GM12878 (cell line): ENCODE results near the gene IFI6. TPM values are rescaled to one million over a fixed set of nuclear protein-coding genes. Genes with fewer than 3 reads are reported as not detected.

Experiments used
- ATAC-seq: fragments of 200-7000 bp; cut with Tn5 transposase; 3 replicates; pipeline ENCODE4 v1.9.1; 2020; ENCODE audit warnings: mild to moderate bottlenecking, moderate library complexity
- BruUV-seq: library from RNA; stranded (reverse); fragments of 400-500 nt; replicated peaks from 2 replicates; lab custom pipeline; 2021; lab: Mats Ljungman, UMichigan
- CTCF ChIA-PET: fragments of 300-600 bp; sonication (Branson Sonifier 250); formaldehyde crosslinking; extraction: SDS; loops from one replicate; lab custom pipeline; 2021; ENCODE audit warnings: inconsistent platforms; lab: Yijun Ruan, JAX
- POLR2A ChIA-PET: fragments of 350-600 bp; formaldehyde crosslinking; extraction: SDS; loops from one replicate; lab custom pipeline; 2021; ENCODE audit warnings: inconsistent platforms; lab: Charles Lee
- RAD21 ChIA-PET: fragments of 300-600 bp; sonication (Branson Sonifier 250); formaldehyde crosslinking; loops from one replicate; lab custom pipeline; 2023; ENCODE audit warnings: antibody characterized with exemption; ENCODE audit not compliant: unreplicated experiment; lab: Charles Lee
- SMC1A ChIA-PET: fragments of 300-600 bp; sonication (Branson Sonifier 250); formaldehyde crosslinking; loops from one replicate; lab custom pipeline; 2023; ENCODE audit not compliant: unreplicated experiment, uncharacterized antibody; lab: Charles Lee
- DNase-seq: peaks from one replicate; pipeline ENCODE4 v3.0.0-alpha.2; 2011; ENCODE audit warnings: low read depth, low spot score
- FAIRE-seq: peaks from 3 replicates; lab custom pipeline; 2011; peaks lifted over from hg19 to GRCh38; lab: Jason Lieb, UNC
- H2AFZ ChIP-seq: 2 replicates; pipeline ENCODE4 v1.6.0; 2011; ENCODE audit warnings: low read depth, low read length, control low read depth; ENCODE audit not compliant: control insufficient read depth
- H3K27ac ChIP-seq: 2 replicates; pipeline ENCODE4 v1.5.1; 2011; ENCODE audit warnings: control low read depth; ENCODE audit not compliant: control insufficient read depth, insufficient read depth
- H3K27me3 ChIP-seq, 2 experiments: replicated peaks in 1 of 2; 2 replicates each; pipeline versions ENCODE4 v1.6.0 to v1.6.1; 2011; ENCODE audit warnings: low read length in 1 of 2; ENCODE audit not compliant: control insufficient read depth in 2 of 2, insufficient read depth in 2 of 2
- H3K36me3 ChIP-seq, 2 experiments: 2 replicates each; pipeline ENCODE4 v1.5.1; 2011; ENCODE audit warnings: low read length in 1 of 2; ENCODE audit not compliant: control insufficient read depth in 2 of 2, insufficient read depth in 2 of 2
- H3K4me1 ChIP-seq: 2 replicates; pipeline ENCODE4 v1.6.1; 2011; ENCODE audit warnings: mild to moderate bottlenecking, low read length, moderate library complexity, mixed read lengths; ENCODE audit not compliant: control insufficient read depth, insufficient read depth
- H3K4me2 ChIP-seq: 2 replicates; pipeline ENCODE4 v1.6.0; 2011; ENCODE audit warnings: control low read depth; ENCODE audit not compliant: control insufficient read depth, insufficient read depth
- H3K4me3 ChIP-seq: fragments of 200-600 bp; sonication (generic); 2 replicates; pipeline ENCODE4 v1.5.1; 2016
- H3K79me2 ChIP-seq: 2 replicates; pipeline ENCODE4 v1.6.0; 2011; ENCODE audit warnings: low read length; ENCODE audit not compliant: control insufficient read depth, insufficient read depth
- H3K9ac ChIP-seq: 2 replicates; pipeline ENCODE4 v1.8.0; 2011; ENCODE audit warnings: low read length, control low read depth, mixed read lengths; ENCODE audit not compliant: control insufficient read depth, insufficient read depth
- H3K9me3 ChIP-seq: replicated peaks from 3 replicates; pipeline ENCODE4 v1.5.1; 2011; ENCODE audit warnings: mild to moderate bottlenecking, low read length; ENCODE audit not compliant: control insufficient read depth, insufficient read depth
- H4K20me1 ChIP-seq: 2 replicates; pipeline ENCODE4 v1.6.0; 2011; ENCODE audit not compliant: control insufficient read depth, insufficient read depth
- FOXM1 ChIP-seq: IDR thresholded peaks from 2 replicates; pipeline ENCODE4 v1.6.1; 2012; ENCODE audit warnings: low read depth, mild to moderate bottlenecking, inconsistent platforms, low read length, moderate library complexity
- KLF5 ChIP-seq: fragments of 450-650 bp; IDR thresholded peaks from 2 replicates; pipeline ENCODE4 v1.6.1; 2014; ENCODE audit warnings: mild to moderate bottlenecking; ENCODE audit not compliant: partially characterized antibody
- WGBS: methylation state at CpG from one replicate; pipeline ENCODE4 v1.1.6; 2016; ENCODE audit warnings: low lambda C conversion rate; ENCODE audit not compliant: insufficient replicate concordance, insufficient coverage; ENCODE audit errors: missing lambda C conversion rate; 5-methylcytosine and 5-hydroxymethylcytosine counted together
- in situ Hi-C: fragments of 300-500 bp; cut with MboI; formaldehyde crosslinking; loops from 9 replicates; pipeline ENCODE4 v1.14.3; 2018; ENCODE audit warnings: mixed read lengths
- intact Hi-C: fragments of 100-400 bp; cut with micrococcal nuclease; formaldehyde crosslinking; loops from one replicate; pipeline ENCODE4 v1.14.2; 2022; ENCODE audit not compliant: unreplicated experiment
- polyA plus RNA-seq, 11 experiments: library from polyadenylated mRNA; depleted of rRNA in 4 of 11; unstranded in 6 of 11; stranded (reverse) in 5 of 11; fragments of >200 nt; fragmentation: Nextera tagmentation in 4 of 11; fragmentation: Illumina TruSeq in 1 of 11; extraction: Ambion mirVana in 4 of 11; extraction: Trizol in 1 of 11; gene quantifications; 1 replicate in 1 of 11; 2 replicates in 10 of 11; pipeline versions ENCODE4 v1.2.1 to v1.2.3, GENCODE V29; 2011 to 2016; ENCODE audit warnings: inconsistent platforms in 2 of 11, missing spikeins in 2 of 11, low read depth in 1 of 11
- total RNA-seq, 4 experiments: library from RNA; depleted of rRNA in 3 of 4; stranded (reverse); fragments of >200 nt in 3 of 4; fragmentation: Illumina TruSeq in 1 of 4; extraction: Trizol in 1 of 4; gene quantifications; 2 replicates each; pipeline versions ENCODE4 v1.2.1 to v1.2.3, GENCODE V29; 2013 to 2021
- TF ChIP-seq, protein P1 (sequence below): IDR thresholded peaks from 2 replicates; pipeline ENCODE4 v1.6.1; 2012; ENCODE audit warnings: low read depth, low read length, improper control_type of control experiment

The IFI6 gene
- total and polyA plus RNA-seq, 10 of the 15 experiments (the other 5 are each of a cell fraction or from before 2014, with no cell fraction given) = 5.6 to 123 (median 69.0) TPM

DNA sequence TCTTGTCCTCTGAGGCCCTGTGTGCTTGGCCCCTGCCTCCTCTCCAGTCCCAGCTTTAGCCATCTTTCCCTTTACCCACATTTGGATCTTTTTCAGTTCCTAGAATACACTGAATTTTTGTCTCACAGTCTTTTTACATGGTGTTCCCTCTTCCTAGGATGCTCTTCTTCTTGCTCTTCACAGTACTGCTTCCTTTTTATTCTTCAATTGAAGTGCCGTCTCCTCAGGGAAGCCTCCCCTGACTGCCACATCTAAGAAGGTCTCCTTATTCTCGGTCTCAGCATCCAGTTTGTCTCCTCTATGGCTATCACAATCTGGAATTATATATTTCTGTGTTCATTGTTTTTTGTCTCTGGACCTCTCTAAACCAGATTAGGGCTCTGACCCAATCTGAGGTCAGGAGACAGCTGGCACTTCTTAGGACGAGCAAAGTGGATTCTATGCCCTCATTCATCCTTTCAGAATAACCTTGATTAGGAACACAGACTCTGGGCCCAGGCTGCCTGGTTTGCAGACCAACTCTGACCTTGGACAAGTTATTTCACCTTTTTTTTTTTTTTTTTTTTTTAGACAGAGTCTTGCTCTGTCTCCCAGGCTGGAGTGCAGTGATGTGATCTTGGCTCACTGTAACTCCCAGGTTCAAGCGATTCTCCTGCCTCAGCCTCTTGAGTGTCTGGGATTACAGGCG is 33.8 kb downstream of the IFI6 start:
- Histone ChIP-seq H2AFZ (no peak overlapping the region), H3K9me3 (no peaks in the 10 kb centered on the region; the same call in 2 of the 3 replicates), H3K79me2 (peaks cover 2% of the 10 kb centered on the region; the same call in 1 of the 2 replicates), H3K27ac (no peak overlapping the region), H3K4me1 (peaks cover 32% of the 10 kb centered on the region), H3K4me3 (no peak overlapping the region), H4K20me1 (no peaks in the 10 kb centered on the region), H3K4me2 (no peak overlapping the region), H3K9ac (no peak overlapping the region), H3K27me3 (no peaks in the 10 kb centered on the region), H3K36me3 (no peaks in the 10 kb centered on the region)
- ChIA-PET SMC1A (interaction anchor here (0.6 to 2.9 kb wide), 6 partner anchors 11 to 25 kb away, joined by 3 to 12 read pairs (median 4); no protein-coding TSS in a partner anchor), CTCF (interaction anchor here (0.6 to 3.8 kb wide), 5 partner anchors 13 to 34 kb away, joined by 3 to 14 read pairs (median 4); partner anchors contain the start of gene AHDC1), POLR2A (interaction anchor here (0.6 to 4.0 kb wide), 4 partner anchors 10 to 603 kb away, joined by 4 to 23 read pairs (median 6); no protein-coding TSS in a partner anchor), RAD21 (interaction anchor here (1.1 to 2.2 kb wide), 4 partner anchors 13 to 24 kb away, joined by 3 to 9 read pairs (median 4); no protein-coding TSS in a partner anchor)
- in situ Hi-C loops (no loop called here), intact Hi-C loops (no loop called here)
- BruUV-seq = no TSS peak
- no peak for DNase-seq
- 67% methylated on average over 5 of the region's 5 CpGs for WGBS
- ATAC-seq = no peak
- TF ChIP-seq FOXM1 = no peak
- TF ChIP-seq, protein P1, sequence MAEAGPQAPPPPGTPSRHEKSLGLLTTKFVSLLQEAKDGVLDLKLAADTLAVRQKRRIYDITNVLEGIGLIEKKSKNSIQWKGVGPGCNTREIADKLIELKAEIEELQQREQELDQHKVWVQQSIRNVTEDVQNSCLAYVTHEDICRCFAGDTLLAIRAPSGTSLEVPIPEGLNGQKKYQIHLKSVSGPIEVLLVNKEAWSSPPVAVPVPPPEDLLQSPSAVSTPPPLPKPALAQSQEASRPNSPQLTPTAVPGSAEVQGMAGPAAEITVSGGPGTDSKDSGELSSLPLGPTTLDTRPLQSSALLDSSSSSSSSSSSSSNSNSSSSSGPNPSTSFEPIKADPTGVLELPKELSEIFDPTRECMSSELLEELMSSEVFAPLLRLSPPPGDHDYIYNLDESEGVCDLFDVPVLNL = no peak
- no peak for TF ChIP-seq KLF5
- no peak for FAIRE-seq
